H9 (cell line): ENCODE measurements around the gene SPCS3. TPM values are rescaled to one million over a fixed set of nuclear protein-coding genes. Genes with fewer than 3 reads are reported as not detected.
"Not testable (repeated sequence)": the region's sequence is repeated elsewhere in the genome, so short reads cannot be mapped to it uniquely, and the experiment has no call there.

Experiments
- DNase-seq: peaks from one replicate; pipeline ENCODE4 v3.0.0-alpha.2; 2017
- H2AFZ ChIP-seq: one replicate; pipeline ENCODE4 v1.6.1; 2013; ENCODE audit warnings: mild to moderate bottlenecking, low read length, control low read depth, moderate library complexity
- H2AK5ac ChIP-seq: 2 replicates; pipeline ENCODE4 v1.6.1; 2013; ENCODE audit warnings: low read length, control low read depth, mixed read lengths; ENCODE audit not compliant: insufficient read length
- H2BK120ac ChIP-seq: one replicate; pipeline ENCODE4 v1.6.1; 2013; ENCODE audit warnings: low read depth, mild to moderate bottlenecking, low read length, control low read depth, inconsistent platforms; ENCODE audit not compliant: poor library complexity, severe bottlenecking
- H2BK12ac ChIP-seq: 2 replicates; pipeline ENCODE4 v1.6.1; 2013; ENCODE audit warnings: low read length, control low read depth, mixed read lengths, low read depth; ENCODE audit not compliant: insufficient read length
- H2BK15ac ChIP-seq: 2 replicates; pipeline ENCODE4 v1.6.1; 2013; ENCODE audit warnings: low read depth, low read length, control low read depth
- H2BK20ac ChIP-seq: one replicate; pipeline ENCODE4 v1.6.1; 2013; ENCODE audit warnings: low read depth, mild to moderate bottlenecking, low read length, control low read depth, inconsistent platforms; ENCODE audit not compliant: poor library complexity, severe bottlenecking
- H2BK5ac ChIP-seq: 2 replicates; pipeline ENCODE4 v1.6.1; 2013; ENCODE audit warnings: low read length, control low read depth, mixed read lengths; ENCODE audit not compliant: insufficient read length
- H3K14ac ChIP-seq: 2 replicates; pipeline ENCODE4 v1.6.1; 2013; ENCODE audit warnings: low read length, control low read depth; ENCODE audit not compliant: insufficient read depth
- H3K18ac ChIP-seq: 2 replicates; pipeline ENCODE4 v1.6.1; 2013; ENCODE audit warnings: low read depth, mild to moderate bottlenecking, mixed read lengths, low read length, control low read depth; ENCODE audit not compliant: insufficient read length
- H3K23ac ChIP-seq: 2 replicates; pipeline ENCODE4 v1.6.1; 2013; ENCODE audit warnings: low read length, control low read depth, mixed read lengths, low read depth; ENCODE audit not compliant: insufficient read length
- H3K23me2 ChIP-seq: 2 replicates; pipeline ENCODE4 v1.6.1; 2013; ENCODE audit warnings: low read depth, mild to moderate bottlenecking, mixed read lengths, low read length, control low read depth; ENCODE audit not compliant: insufficient read length, poor library complexity, severe bottlenecking
- H3K27ac ChIP-seq: 2 replicates; pipeline ENCODE4 v1.5.1; 2013; ENCODE audit warnings: low read length, control low read depth, mixed read lengths, low read depth; ENCODE audit not compliant: insufficient read length
- H3K27me3 ChIP-seq: 2 replicates; pipeline ENCODE4 v1.6.1; 2013; ENCODE audit warnings: low read length, control low read depth, inconsistent platforms; ENCODE audit not compliant: insufficient read depth
- H3K4ac ChIP-seq: 2 replicates; pipeline ENCODE4 v1.6.1; 2013; ENCODE audit warnings: low read depth, mild to moderate bottlenecking, control low read depth, inconsistent platforms, low read length, moderate library complexity
- H3K4me1 ChIP-seq: 2 replicates; pipeline ENCODE4 v1.6.1; 2013; ENCODE audit warnings: low read length, control low read depth, inconsistent platforms; ENCODE audit not compliant: insufficient read depth
- H3K4me2 ChIP-seq: 2 replicates; pipeline ENCODE4 v1.6.1; 2013; ENCODE audit warnings: low read length, control low read depth, mixed read lengths; ENCODE audit not compliant: insufficient read length, insufficient read depth
- H3K56ac ChIP-seq: 2 replicates; pipeline ENCODE4 v1.6.1; 2013; ENCODE audit warnings: low read depth, mild to moderate bottlenecking, mixed read lengths, low read length, control low read depth; ENCODE audit not compliant: insufficient read length
- H3K79me1 ChIP-seq: 2 replicates; pipeline ENCODE4 v1.6.1; 2013; ENCODE audit warnings: low read depth, mild to moderate bottlenecking, moderate library complexity, low read length, control low read depth, inconsistent platforms; ENCODE audit not compliant: insufficient read depth, poor library complexity, severe bottlenecking
- H3K79me2 ChIP-seq: 2 replicates; pipeline ENCODE4 v1.6.1; 2013; ENCODE audit warnings: low read length, control low read depth, inconsistent platforms; ENCODE audit not compliant: insufficient read depth
- H3K9ac ChIP-seq: 2 replicates; pipeline ENCODE4 v1.6.1; 2013; ENCODE audit warnings: low read length, control low read depth, mixed read lengths; ENCODE audit not compliant: insufficient read length; ENCODE audit errors: extremely low read depth
- H3K9me3 ChIP-seq: one replicate; pipeline ENCODE4 v1.6.1; 2013; ENCODE audit warnings: low read depth, low read length, inconsistent platforms; ENCODE audit not compliant: control insufficient read depth
- H3T11ph ChIP-seq: one replicate; pipeline ENCODE4 v1.6.1; 2013; ENCODE audit warnings: mild to moderate bottlenecking, low read length, control low read depth, inconsistent platforms
- H4K20me1 ChIP-seq: one replicate; pipeline ENCODE4 v1.6.1; 2013; ENCODE audit not compliant: control insufficient read depth, insufficient read length, insufficient read depth
- H4K5ac ChIP-seq: 2 replicates; pipeline ENCODE4 v1.6.1; 2013; ENCODE audit warnings: low read depth, mild to moderate bottlenecking, mixed read lengths, low read length, control low read depth; ENCODE audit not compliant: insufficient read length
- H4K8ac ChIP-seq: replicated peaks from 2 replicates; pipeline ENCODE4 v1.6.1; 2013; ENCODE audit warnings: low read length, control low read depth, mixed read lengths, low read depth; ENCODE audit not compliant: insufficient read length
- H4K91ac ChIP-seq: 2 replicates; pipeline ENCODE4 v1.6.1; 2013; ENCODE audit warnings: low read depth, mild to moderate bottlenecking, moderate library complexity, mixed read lengths, low read length, control low read depth; ENCODE audit not compliant: insufficient read length
- H3K27ac Mint-ChIP-seq, 3 experiments: 2 replicates in 2 of 3; 3 replicates in 1 of 3; pipeline ENCODE4 v1.8.0; 2020 to 2021; ENCODE audit warnings: mixed read lengths in 3 of 3, mild to moderate bottlenecking in 1 of 3, moderate library complexity in 1 of 3
- H3K27me3 Mint-ChIP-seq: 2 replicates; pipeline ENCODE4 v1.8.0; 2021; ENCODE audit warnings: low read depth, mild to moderate bottlenecking, moderate library complexity, mixed read lengths
- H3K36me3 Mint-ChIP-seq, 3 experiments: 2 replicates in 2 of 3; 3 replicates in 1 of 3; pipeline ENCODE4 v1.8.0; 2020 to 2021; ENCODE audit warnings: low read depth in 3 of 3, mixed read lengths in 3 of 3; ENCODE audit not compliant: insufficient read depth in 1 of 3
- H3K4me1 Mint-ChIP-seq, 2 experiments: 2 replicates each; pipeline ENCODE4 v1.8.0; 2020; ENCODE audit warnings: mixed read lengths in 2 of 2
- H3K4me3 Mint-ChIP-seq, 2 experiments: 2 replicates in 1 of 2; 3 replicates in 1 of 2; pipeline ENCODE4 v1.8.0; 2020 to 2021; ENCODE audit warnings: mild to moderate bottlenecking in 2 of 2, mixed read lengths in 2 of 2, moderate library complexity in 1 of 2
- H3K9me3 Mint-ChIP-seq, 2 experiments: 2 replicates in 1 of 2; 3 replicates in 1 of 2; pipeline ENCODE4 v1.8.0; 2020; ENCODE audit warnings: mild to moderate bottlenecking in 2 of 2, mixed read lengths in 2 of 2, moderate library complexity in 1 of 2
- WGBS: extraction: QIAGEN DNeasy Blood & Tissue Kit; methylation state at CpG from one replicate; pipeline ENCODE4 v1.1.7; 2013; ENCODE audit warnings: missing lambda C conversion rate, low lambda C conversion rate, mixed read lengths; ENCODE audit not compliant: insufficient read length; ENCODE audit errors: extremely low coverage; 5-methylcytosine and 5-hydroxymethylcytosine counted together
- total RNA-seq: library from RNA; stranded (reverse); gene quantifications from 2 replicates; pipeline ENCODE4 v1.2.1, GENCODE V29; 2021
- TF ChIP-seq, protein P1 (sequence below): fragments of 200-600 bp; sonication (generic); conservative IDR thresholded peaks from 3 replicates; pipeline ENCODE4 v1.8.0; 2021; ENCODE audit warnings: antibody characterized with exemption, mild to moderate bottlenecking

SPCS3 gene
- total RNA-seq, 1 experiment from 2014 or later = 113 TPM

DNA sequence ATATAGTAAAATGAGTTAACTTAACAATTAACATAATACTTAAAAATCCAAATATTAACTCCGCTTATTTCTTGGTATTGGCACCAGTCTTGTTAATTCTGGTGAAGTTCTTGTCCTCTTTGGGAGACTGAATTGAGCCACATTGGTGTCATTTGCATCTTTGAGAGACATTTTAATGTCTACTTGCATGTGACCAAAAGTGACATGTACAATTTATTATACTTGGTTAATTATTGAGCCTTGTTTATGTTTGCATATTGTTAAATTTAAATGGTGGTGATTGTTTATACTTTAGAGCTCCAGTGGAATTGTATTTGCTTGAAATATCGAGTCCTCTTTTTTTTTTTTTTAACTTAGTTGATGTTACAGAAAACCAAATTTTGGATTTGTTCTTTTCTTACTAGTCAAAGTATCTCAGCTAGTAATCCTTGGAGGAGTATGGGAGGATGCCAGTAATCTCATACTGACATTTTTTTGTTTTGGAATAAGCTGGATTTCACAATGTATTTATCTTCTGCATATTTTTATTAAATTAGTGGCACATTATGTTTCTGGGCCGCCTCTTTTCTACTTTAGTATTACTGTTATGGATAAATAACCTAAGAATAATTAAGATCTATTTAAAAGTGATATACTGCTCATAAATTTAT lies 3.9 kb downstream of the SPCS3 start:
- Histone ChIP-seq H2BK120ac (no peak overlapping the region), H3K18ac (no peak overlapping the region), H4K91ac (no peak overlapping the region), H3K9me3 (no peaks in the 10 kb centered on the region), H3K23me2 (peaks cover 11% of the 10 kb centered on the region), H2BK15ac (no peak overlapping the region), H4K5ac (no peak overlapping the region), H3K23ac (no peak overlapping the region), H2BK5ac (no peak overlapping the region), H3K4ac (no peak overlapping the region), H2BK20ac (no peak overlapping the region), H2AFZ (no peak overlapping the region), H3K4me1 (no peaks in the 10 kb centered on the region), H4K8ac (no peak overlapping the region), H2BK12ac (no peak overlapping the region), H4K20me1 (no peaks in the 10 kb centered on the region), H3K79me2 (peaks cover 13% of the 10 kb centered on the region; the same call in 1 of the 2 replicates), H3K14ac (no peak overlapping the region), H3K9ac (no peak overlapping the region), H2AK5ac (no peak overlapping the region), H3K27me3 (no peaks in the 10 kb centered on the region), H3K56ac (no peak overlapping the region), H3K27ac (no peak overlapping the region), H3K4me2 (no peak overlapping the region), H3T11ph (no peak overlapping the region), H3K79me1 (no peaks in the 10 kb centered on the region)
- no peaks in the 10 kb centered on the region for H3K9me3 Mint-ChIP-seq
- DNase-seq = no peak
- H3K27me3 Mint-ChIP-seq = no peaks in the 10 kb centered on the region
- peaks cover 26 to 27% of the 10 kb centered on the region in 2 experiments for H3K4me1 Mint-ChIP-seq
- H3K27ac Mint-ChIP-seq = 0 out of 7 replicates have a peak overlapping the region, but pooled peaks of 1 of the 3 experiments have one; percentile 57
- H3K36me3 Mint-ChIP-seq = peaks cover 5 to 10% (median 5%) of the 10 kb centered on the region in 3 experiments; a peak in 6 of 7 replicates
- WGBS = no CpG with 5 or more reads among the region's 3 CpGs
- no peak overlapping the region for H3K4me3 Mint-ChIP-seq
- TF ChIP-seq, protein P1, sequence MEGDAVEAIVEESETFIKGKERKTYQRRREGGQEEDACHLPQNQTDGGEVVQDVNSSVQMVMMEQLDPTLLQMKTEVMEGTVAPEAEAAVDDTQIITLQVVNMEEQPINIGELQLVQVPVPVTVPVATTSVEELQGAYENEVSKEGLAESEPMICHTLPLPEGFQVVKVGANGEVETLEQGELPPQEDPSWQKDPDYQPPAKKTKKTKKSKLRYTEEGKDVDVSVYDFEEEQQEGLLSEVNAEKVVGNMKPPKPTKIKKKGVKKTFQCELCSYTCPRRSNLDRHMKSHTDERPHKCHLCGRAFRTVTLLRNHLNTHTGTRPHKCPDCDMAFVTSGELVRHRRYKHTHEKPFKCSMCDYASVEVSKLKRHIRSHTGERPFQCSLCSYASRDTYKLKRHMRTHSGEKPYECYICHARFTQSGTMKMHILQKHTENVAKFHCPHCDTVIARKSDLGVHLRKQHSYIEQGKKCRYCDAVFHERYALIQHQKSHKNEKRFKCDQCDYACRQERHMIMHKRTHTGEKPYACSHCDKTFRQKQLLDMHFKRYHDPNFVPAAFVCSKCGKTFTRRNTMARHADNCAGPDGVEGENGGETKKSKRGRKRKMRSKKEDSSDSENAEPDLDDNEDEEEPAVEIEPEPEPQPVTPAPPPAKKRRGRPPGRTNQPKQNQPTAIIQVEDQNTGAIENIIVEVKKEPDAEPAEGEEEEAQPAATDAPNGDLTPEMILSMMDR = no peak

DNA sequence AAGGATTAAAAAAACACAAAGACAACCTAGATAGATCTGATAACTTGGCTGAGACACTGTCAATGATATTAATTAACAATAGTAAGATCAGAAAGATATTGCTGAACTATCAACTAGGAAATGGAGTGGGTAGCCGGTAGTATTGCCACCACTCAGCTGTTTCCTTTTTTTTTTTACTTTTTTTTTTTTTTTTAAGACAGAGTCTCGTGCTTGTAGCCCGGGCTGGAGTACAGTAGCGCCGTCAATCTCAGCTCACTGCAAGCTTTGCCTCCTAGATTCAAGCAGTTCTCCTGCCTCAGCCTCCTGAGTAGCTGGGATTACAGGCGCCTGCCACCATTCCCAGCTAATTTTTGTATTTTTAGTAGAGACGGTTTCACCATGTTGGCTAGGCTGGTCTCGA lies 5.1 kb downstream of the SPCS3 start:
- H3K4me2 ChIP-seq, H3T11ph ChIP-seq, H3K4me1 ChIP-seq, H2BK5ac ChIP-seq, H3K23ac ChIP-seq, H3K27ac Mint-ChIP-seq, H3K9me3 ChIP-seq, H3K4ac ChIP-seq, H3K18ac ChIP-seq, H3K14ac ChIP-seq, H3K56ac ChIP-seq, H2BK15ac ChIP-seq, H3K79me1 ChIP-seq, H3K9ac ChIP-seq, H3K23me2 ChIP-seq, H3K27ac ChIP-seq, H2AK5ac ChIP-seq, H2AFZ ChIP-seq, H4K91ac ChIP-seq, DNase-seq, H4K20me1 ChIP-seq, H3K9me3 Mint-ChIP-seq, H2BK120ac ChIP-seq, H3K27me3 Mint-ChIP-seq, H3K27me3 ChIP-seq, H4K5ac ChIP-seq, H3K4me3 Mint-ChIP-seq, H2BK20ac ChIP-seq, H2BK12ac ChIP-seq, H4K8ac ChIP-seq: not testable (repeated sequence)
- Mint-ChIP-seq H3K36me3 (peaks cover 5 to 12% (median 5%) of the 10 kb centered on the region in 3 experiments; a peak in 5 of 7 replicates), H3K4me1 (peaks cover 24 to 25% of the 10 kb centered on the region in 2 experiments)
- H3K79me2 ChIP-seq = peaks cover 13% of the 10 kb centered on the region; the same call in 1 of the 2 replicates
- WGBS = no CpG with 5 or more reads among the region's 8 CpGs
